Measurements from ENCODE around the gene GDPD4. TPM values are rescaled to one million over a fixed set of nuclear protein-coding genes. Genes with fewer than 3 reads are reported as not detected.

Gene GDPD4
- total RNA-seq, 2 donors from 2014 or later: not detected

- 93 to 96% methylated on average over 6 to 11 of the region's 11 CpGs for WGBS, 2 experiments (ENCODE audit: insufficient coverage in 1 of 2, insufficient read length in 1 of 2)
These were observed 121.1 kb downstream of the GDPD4 start for GRCh38 chr11:77180346-77180745.

GRCh38 chr11:77179681-77180080 is 121.8 kb downstream of the GDPD4 start:
- Mint-ChIP-seq H3K27me3 (ENCODE audit: insufficient read depth) (no peaks in the 10 kb centered on the region), H3K4me3 (no peak overlapping the region), H3K4me1 (peaks cover 15% of the 10 kb centered on the region), H3K27ac (no peak overlapping the region), H3K9me3 (no peaks in the 10 kb centered on the region), H3K36me3 (ENCODE audit: low read depth) (no peaks in the 10 kb centered on the region)
- DNase-seq: no peak
- Histone ChIP-seq H3K9me3 (ENCODE audit: control insufficient read depth, low read length) (no peaks in the 10 kb centered on the region), H3K4me1 (ENCODE audit: control insufficient read depth, insufficient read depth, low read length) (no peaks in the 10 kb centered on the region), H3K4me3 (ENCODE audit: low read length) (no peak overlapping the region), H3K27ac (ENCODE audit: low read depth, low read length) (no peak overlapping the region), H3K9ac (ENCODE audit: extremely low read depth, low read length, poor library complexity, severe bottlenecking) (no peak overlapping the region), H3K27me3 (ENCODE audit: control insufficient read depth, insufficient read depth, low read length, poor library complexity, severe bottlenecking) (no peaks in the 10 kb centered on the region), H3K36me3 (ENCODE audit: control insufficient read depth, insufficient read depth, low read length) (no peaks in the 10 kb centered on the region)
- WGBS, 2 experiments (ENCODE audit: insufficient coverage in 1 of 2, insufficient read length in 1 of 2): 94 to 100% methylated on average over 7 to 19 of the region's 19 CpGs
- TF ChIP-seq, protein P1, sequence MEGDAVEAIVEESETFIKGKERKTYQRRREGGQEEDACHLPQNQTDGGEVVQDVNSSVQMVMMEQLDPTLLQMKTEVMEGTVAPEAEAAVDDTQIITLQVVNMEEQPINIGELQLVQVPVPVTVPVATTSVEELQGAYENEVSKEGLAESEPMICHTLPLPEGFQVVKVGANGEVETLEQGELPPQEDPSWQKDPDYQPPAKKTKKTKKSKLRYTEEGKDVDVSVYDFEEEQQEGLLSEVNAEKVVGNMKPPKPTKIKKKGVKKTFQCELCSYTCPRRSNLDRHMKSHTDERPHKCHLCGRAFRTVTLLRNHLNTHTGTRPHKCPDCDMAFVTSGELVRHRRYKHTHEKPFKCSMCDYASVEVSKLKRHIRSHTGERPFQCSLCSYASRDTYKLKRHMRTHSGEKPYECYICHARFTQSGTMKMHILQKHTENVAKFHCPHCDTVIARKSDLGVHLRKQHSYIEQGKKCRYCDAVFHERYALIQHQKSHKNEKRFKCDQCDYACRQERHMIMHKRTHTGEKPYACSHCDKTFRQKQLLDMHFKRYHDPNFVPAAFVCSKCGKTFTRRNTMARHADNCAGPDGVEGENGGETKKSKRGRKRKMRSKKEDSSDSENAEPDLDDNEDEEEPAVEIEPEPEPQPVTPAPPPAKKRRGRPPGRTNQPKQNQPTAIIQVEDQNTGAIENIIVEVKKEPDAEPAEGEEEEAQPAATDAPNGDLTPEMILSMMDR (conservative IDR thresholded peaks at IDR 0.05): no peak

More at GRCh38 chr11:77180346-77180745, 121.1 kb downstream of the GDPD4 start:
- Mint-ChIP-seq H3K27ac (no peak overlapping the region), H3K4me3 (no peak overlapping the region), H3K27me3 (ENCODE audit: insufficient read depth) (no peaks in the 10 kb centered on the region), H3K9me3 (no peaks in the 10 kb centered on the region), H3K36me3 (ENCODE audit: low read depth) (no peaks in the 10 kb centered on the region), H3K4me1 (peaks cover 13% of the 10 kb centered on the region)
- H3K27me3 ChIP-seq (ENCODE audit: control insufficient read depth, insufficient read depth, low read length, poor library complexity, severe bottlenecking): no peaks in the 10 kb centered on the region
- TF ChIP-seq, protein P1 (conservative IDR thresholded peaks at IDR 0.05): no peak
- H3K36me3 ChIP-seq (ENCODE audit: control insufficient read depth, insufficient read depth, low read length): no peaks in the 10 kb centered on the region
- no peaks in the 10 kb centered on the region for H3K4me1 ChIP-seq (ENCODE audit: control insufficient read depth, insufficient read depth, low read length)
- no peaks in the 10 kb centered on the region for H3K9me3 ChIP-seq (ENCODE audit: control insufficient read depth, low read length)
- no peak for DNase-seq
- H3K27ac ChIP-seq (ENCODE audit: low read depth, low read length): no peak overlapping the region
- no peak overlapping the region for H3K4me3 ChIP-seq (ENCODE audit: low read length)
- no peak overlapping the region for H3K9ac ChIP-seq (ENCODE audit: extremely low read depth, low read length, poor library complexity, severe bottlenecking)

DNA sequence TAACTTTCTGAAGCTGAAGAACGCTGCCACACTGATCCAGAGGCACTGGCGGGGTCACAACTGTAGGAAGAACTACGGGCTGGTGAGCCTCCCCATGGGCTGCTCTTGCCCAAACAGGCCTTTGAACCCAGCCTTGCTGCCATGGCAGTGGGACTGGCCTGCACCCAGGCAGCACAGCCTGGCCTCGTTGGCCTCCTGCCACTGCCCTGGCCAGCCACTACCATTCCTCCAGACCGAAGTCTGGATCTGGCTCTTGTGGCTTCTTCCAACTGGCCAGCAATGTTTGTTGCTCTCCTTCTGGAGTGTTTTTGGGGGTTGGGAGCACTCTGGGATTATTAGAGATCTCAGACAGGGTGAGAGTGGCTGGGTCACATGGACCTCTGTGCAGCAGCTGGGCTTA is 122.4 kb downstream of the GDPD4 start:
- 92 to 95% methylated on average over 4 to 5 of the region's 5 CpGs for WGBS, 2 experiments (ENCODE audit: insufficient coverage in 1 of 2, insufficient read length in 1 of 2)
- no peaks in the 10 kb centered on the region for H3K4me1 ChIP-seq (ENCODE audit: control insufficient read depth, insufficient read depth, low read length)
- Mint-ChIP-seq H3K4me3 (no peak overlapping the region), H3K9me3 (no peaks in the 10 kb centered on the region), H3K27ac (no peak overlapping the region), H3K4me1 (peaks cover 22% of the 10 kb centered on the region), H3K36me3 (ENCODE audit: low read depth) (no peaks in the 10 kb centered on the region), H3K27me3 (ENCODE audit: insufficient read depth) (no peaks in the 10 kb centered on the region)
- H3K9ac ChIP-seq (ENCODE audit: extremely low read depth, low read length, poor library complexity, severe bottlenecking): no peak overlapping the region
- no peak for DNase-seq
- no peak overlapping the region for H3K27ac ChIP-seq (ENCODE audit: low read depth, low read length)
- H3K4me3 ChIP-seq (ENCODE audit: low read length): no peak overlapping the region
- H3K36me3 ChIP-seq (ENCODE audit: control insufficient read depth, insufficient read depth, low read length): no peaks in the 10 kb centered on the region
- TF ChIP-seq, protein P1 (conservative IDR thresholded peaks at IDR 0.05): no peak
- no peaks in the 10 kb centered on the region for H3K27me3 ChIP-seq (ENCODE audit: control insufficient read depth, insufficient read depth, low read length, poor library complexity, severe bottlenecking)
- H3K9me3 ChIP-seq (ENCODE audit: control insufficient read depth, low read length): no peaks in the 10 kb centered on the region
